Omental fat pad (tissue), 4 donors: Measurements from ENCODE around the gene UMODL1. TPM values are rescaled to one million over a fixed set of nuclear protein-coding genes. Genes with fewer than 3 reads are reported as not detected.

Experiments used
- ATAC-seq: fragments of 150-250 bp; one replicate; pipeline ENCODE4 v1.9.1; 2016; ENCODE audit warnings: mild to moderate bottlenecking, moderate library complexity; ENCODE audit not compliant: low FRiP score
- DNase-seq: peaks from one replicate; pipeline ENCODE4 v3.0.0-alpha.2; 2019; ENCODE audit warnings: low spot score
- CTCF ChIP-seq, 3 donors: fragments of 450-650 bp; IDR thresholded peaks; one replicate each; pipeline ENCODE4 v1.5.1; 2016 to 2017; ENCODE audit warnings: antibody characterized with exemption in 3 of 3, mild to moderate bottlenecking in 3 of 3, moderate library complexity in 2 of 3
- total RNA-seq, 4 donors: library from RNA; depleted of rRNA; stranded (reverse); fragments of >200 nt; gene quantifications; one replicate each; pipeline ENCODE4 v1.1.0, GENCODE V29; 2016

The UMODL1 gene
- total RNA-seq, 4 donors from 2014 or later = not detected

DNA sequence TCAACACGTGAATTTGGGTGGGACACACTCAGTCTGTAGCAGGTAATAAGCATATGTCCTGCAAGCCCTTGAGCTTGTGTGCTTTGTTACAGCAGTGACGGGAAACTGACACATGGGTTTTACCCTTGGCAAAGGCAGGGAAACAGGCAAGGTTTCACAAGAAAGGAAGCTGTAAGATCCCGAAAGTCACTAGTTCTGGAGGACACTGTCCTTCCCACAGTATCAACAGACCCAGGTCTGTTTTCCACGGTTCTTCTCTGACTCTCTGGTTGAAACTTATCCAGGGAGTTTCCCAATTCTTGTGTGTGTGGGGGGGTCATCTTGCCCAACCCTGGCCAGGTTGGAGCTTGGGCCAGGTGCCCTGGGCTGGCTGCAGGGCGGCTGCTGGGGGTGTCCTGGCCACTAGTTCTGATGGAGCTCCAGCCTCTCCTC lies 31.6 kb upstream of the UMODL1 start:
- no peak for TF ChIP-seq CTCF (IDR thresholded peaks at IDR 0.05)
- DNase-seq (no peak), ATAC-seq (peak; percentile 70)

DNA sequence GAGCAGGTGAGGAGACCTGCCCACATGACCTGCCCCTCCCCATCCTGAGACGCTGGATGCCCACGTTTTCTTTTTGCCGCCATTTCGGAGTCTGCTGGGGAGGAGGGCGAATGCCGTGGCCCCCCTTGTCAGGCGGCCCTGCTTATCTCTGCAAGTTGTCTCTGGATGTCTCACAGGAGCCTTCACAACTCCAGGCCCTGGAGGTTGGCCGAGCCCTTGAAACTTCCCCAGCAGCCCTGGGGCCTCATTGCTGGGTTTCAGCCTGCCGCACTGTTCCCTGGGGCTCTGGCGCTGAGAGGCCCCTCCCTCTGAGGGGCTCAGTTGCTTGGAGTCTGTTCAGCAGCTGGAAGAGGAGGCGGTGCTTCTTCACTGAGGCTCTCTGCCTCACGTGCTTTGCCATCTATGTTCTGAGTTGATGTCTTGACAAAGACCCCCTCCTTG lies 31.2 kb upstream of the UMODL1 start:
- ATAC-seq = peak; percentile 49
- no peak for TF ChIP-seq CTCF (IDR thresholded peaks at IDR 0.05)
- no peak for DNase-seq

DNA sequence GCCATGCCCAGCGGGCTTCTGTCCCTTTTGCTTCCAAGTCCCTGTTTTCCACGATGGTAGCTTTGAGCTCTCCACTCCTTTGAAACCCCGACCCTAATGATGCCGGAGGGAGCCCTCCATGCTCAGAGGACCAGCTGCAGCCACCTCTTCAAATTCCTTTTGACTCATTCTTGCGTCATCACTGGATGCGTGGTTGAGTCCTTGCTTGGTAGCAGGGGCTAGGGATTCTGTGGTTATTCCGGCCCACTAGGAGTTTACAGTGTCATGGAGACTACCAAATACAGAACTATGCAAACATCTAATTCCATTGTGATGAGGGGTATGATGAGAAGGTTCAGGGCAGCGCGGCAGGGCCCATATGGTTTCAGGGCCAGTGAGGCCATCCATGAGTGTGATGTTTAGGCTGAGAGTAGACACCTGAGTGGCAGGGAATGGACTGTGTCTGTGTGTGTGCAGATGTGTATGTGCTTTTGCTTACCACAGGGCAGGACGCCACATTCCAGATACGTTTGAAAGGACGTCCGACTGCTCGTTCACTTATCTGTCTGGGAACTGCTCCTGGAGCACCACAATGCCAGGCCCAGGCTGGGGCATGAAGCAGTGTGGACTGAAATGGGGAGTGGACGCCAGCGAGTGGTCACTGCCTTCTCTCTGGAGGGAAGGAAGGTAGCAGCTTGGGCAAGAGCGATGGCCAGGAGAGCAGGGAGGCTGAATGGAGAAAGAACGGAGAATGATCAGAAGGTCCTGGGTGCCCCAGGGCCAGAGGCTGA lies 30.5 kb upstream of the UMODL1 start:
- DNase-seq (no peak), ATAC-seq (peak; percentile 58)

DNA sequence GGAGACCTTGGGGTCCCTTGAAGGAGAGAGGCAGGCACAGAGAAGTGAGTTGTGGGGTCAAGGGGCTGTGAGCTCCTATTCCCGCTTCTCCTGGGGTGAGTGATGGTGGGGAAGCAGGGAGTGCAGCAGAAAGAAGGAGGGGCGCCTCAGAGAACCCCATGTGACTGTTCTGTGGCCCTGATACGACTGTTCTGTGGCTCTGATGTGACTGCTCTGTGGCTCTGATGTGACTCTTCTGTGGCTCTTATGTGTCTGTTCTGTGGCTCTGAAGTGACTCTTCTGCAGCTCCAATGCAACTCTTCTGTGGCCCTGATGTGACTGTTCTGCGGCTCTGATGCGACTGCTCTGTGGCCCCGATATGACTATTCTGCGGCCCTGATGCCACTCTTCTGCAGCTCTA lies 29.9 kb upstream of the UMODL1 start:
- DNase-seq (no peak), ATAC-seq (no peak)
- no peak for TF ChIP-seq CTCF (IDR thresholded peaks at IDR 0.05)

More for the DNA sequence above, 30.5 kb upstream of the UMODL1 start:
- TF ChIP-seq CTCF (IDR thresholded peaks at IDR 0.05) = no peak

DNA sequence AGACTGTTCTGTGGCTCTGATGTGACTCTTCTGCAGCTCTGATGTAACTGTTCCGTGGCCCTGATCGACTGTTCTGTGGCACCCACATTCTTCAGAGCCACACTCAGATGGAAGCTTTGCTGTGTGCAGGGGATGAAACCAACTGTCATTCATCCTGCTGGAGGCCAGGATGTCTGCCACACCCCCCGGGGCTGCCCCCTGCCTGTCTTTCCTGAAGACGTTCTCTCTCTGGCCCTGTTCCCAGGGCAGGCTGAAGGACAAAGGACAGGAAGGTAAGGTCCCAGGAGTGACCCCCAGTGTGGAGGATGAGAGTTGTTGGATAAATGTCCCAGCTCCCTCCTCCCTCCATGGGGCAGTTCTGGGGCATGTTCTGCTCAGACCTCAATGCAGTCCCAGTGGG lies 29.4 kb upstream of the UMODL1 start:
- TF ChIP-seq CTCF (IDR thresholded peaks at IDR 0.05) = no peak
- DNase-seq = no peak
- ATAC-seq = no peak

DNA sequence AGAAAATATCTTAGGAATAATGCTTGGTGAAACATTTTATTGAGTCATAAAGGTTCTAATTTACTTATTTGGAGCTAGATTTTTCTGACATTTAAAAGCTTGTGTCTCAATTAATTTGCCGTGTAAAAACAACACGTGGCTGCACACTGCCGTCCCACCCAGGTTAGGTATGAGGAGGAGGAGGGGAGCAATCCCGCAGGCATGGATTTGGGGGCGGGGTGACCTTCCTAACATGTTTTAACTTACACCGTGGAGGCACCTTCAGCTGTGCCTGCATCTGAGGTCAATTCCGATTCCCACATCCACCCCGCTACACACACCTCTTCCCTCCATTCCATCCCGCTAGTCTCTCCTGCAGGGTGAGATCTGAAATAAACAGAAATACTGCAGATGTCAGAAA lies 28.5 kb upstream of the UMODL1 start:
- no peak for DNase-seq
- no peak for TF ChIP-seq CTCF (IDR thresholded peaks at IDR 0.05)
- no peak for ATAC-seq
